ENCODE data around the gene ADCY10. TPM values are rescaled to one million over a fixed set of nuclear protein-coding genes. Genes with fewer than 3 reads are reported as not detected.

ADCY10 gene
- total and polyA plus RNA-seq, 3 experiments from 2014 or later, result 0.09 TPM; not detected in 2

DNA sequence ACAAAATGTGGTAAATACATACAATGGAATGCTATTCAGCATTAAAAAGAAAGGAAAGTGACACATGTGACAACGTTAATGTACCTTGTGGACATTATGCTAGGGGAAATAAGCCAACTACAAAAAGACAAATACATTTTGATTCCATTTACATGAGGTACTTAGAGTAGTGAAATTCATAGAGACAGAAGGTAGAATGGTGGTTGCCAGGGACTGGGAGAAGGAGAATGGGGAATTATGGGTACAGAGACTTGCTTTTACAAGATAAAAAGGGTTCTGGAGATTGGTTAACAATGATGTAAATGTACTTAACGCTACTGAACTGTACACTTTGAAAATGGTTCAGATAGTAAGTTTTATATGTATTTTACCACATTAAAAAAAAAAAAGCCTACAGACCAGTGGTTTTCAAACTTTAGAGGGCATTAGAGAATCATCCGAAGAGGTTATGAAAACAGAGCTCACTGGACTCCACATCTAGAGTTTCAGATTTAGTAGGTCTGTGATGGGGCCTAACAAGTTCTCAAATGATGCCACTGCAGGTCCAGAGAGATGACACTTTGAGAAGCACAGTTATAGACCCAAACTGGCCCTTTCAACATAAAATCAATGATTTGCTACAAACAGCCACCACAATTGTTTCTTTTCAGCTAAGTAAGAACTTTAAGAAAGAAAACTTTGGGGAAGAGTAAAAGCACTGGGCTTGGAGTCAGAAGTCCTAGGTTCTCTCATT, 9.6 kb upstream of the ADCY10 start:
- H3K4me3 ChIP-seq (ENCODE audit: low read length), result no peak overlapping the region
- H3K27ac Mint-ChIP-seq, result no peak overlapping the region
- no peak for DNase-seq
- no peak overlapping the region for H3K27ac ChIP-seq (ENCODE audit: low read depth, low read length)
- ChIA-PET POLR2A (interaction anchor here (0.6 kb wide), 1 partner anchor 59 kb away, joined by 11 read pairs; no protein-coding TSS in a partner anchor), CTCF (no interaction called here)
- no peaks in the 10 kb centered on the region for H3K27me3 ChIP-seq (ENCODE audit: insufficient read depth, low read length, poor library complexity, severe bottlenecking)
- peaks cover 11 to 29% (median 21%) of the 10 kb centered on the region in 3 donors for H3K4me1 Mint-ChIP-seq
- H3K36me3 ChIP-seq (ENCODE audit: insufficient read depth, low read length), result no peaks in the 10 kb centered on the region
- no peaks in the 10 kb centered on the region for H3K9me3 Mint-ChIP-seq
- peaks cover 0 to 28% (median 12%) of the 10 kb centered on the region in 3 donors for H3K36me3 Mint-ChIP-seq
- no peaks in the 10 kb centered on the region for H3K4me1 ChIP-seq (ENCODE audit: insufficient read depth, low read length)
- H3K4me3 Mint-ChIP-seq, result no peak overlapping the region
- no peaks in the 10 kb centered on the region for H3K27me3 Mint-ChIP-seq
- H3K9me3 ChIP-seq (ENCODE audit: low read length), result no peaks in the 10 kb centered on the region

DNA sequence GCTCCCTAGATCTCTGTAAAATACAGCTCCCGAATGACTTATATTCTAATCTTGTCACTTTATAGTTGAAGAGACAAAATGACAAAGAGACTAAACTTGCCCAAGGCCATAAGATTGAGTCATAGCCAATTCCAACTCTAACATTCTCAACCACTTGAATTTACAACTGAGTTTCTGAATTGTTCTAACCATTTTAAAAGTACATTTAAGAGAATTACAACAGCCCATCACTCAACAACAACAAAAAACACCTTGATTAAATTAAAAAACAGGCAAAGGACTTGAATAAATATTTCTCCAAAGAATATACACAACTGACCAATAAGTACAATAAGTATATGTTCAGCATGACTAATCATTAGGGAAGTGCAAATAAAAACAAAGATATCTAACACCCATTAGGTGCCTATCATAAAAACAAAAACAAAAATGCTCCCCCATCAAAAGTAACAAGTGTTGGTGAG, 8.7 kb upstream of the ADCY10 start:
- Histone ChIP-seq H3K27me3 (ENCODE audit: insufficient read depth, low read length, poor library complexity, severe bottlenecking) (no peaks in the 10 kb centered on the region), H3K9me3 (ENCODE audit: low read length) (no peaks in the 10 kb centered on the region), H3K36me3 (ENCODE audit: insufficient read depth, low read length) (no peaks in the 10 kb centered on the region), H3K4me3 (ENCODE audit: low read length) (no peak overlapping the region), H3K4me1 (ENCODE audit: insufficient read depth, low read length) (no peaks in the 10 kb centered on the region), H3K27ac (ENCODE audit: low read depth, low read length) (no peak overlapping the region)
- CTCF ChIA-PET, result no interaction called here
- Mint-ChIP-seq H3K36me3 (peaks cover 0 to 36% (median 12%) of the 10 kb centered on the region in 3 donors), H3K4me3 (no peak overlapping the region), H3K27me3 (no peaks in the 10 kb centered on the region), H3K4me1 (peaks cover 11 to 27% (median 18%) of the 10 kb centered on the region in 3 donors), H3K9me3 (no peaks in the 10 kb centered on the region), H3K27ac (no peak overlapping the region)
- DNase-seq, result no peak
- POLR2A ChIA-PET, result no interaction called here

DNA sequence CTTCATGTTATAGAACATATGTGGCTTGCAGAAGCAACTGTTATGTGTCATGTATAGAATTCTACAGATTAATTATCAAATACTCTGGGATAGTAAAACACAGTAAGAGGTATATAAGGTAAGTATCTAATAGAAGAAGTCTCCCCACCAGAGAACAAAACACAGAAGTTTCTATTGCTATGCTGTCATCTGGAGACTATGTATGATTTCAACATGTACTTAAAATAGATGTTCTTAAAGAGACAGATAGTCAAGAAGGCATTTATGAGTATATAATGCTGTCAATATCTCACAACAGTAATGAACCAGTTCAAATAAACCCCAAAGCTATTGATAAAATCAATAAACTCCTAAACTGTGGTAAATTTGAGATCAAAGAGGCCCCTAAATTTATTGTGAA, 8.1 kb upstream of the ADCY10 start:
- no peaks in the 10 kb centered on the region for H3K4me1 ChIP-seq (ENCODE audit: insufficient read depth, low read length)
- H3K36me3 Mint-ChIP-seq, result peaks cover 0 to 39% (median 12%) of the 10 kb centered on the region in 3 donors
- no peaks in the 10 kb centered on the region for H3K9me3 ChIP-seq (ENCODE audit: low read length)
- CTCF ChIA-PET, result no interaction called here
- peaks cover 10 to 21% (median 12%) of the 10 kb centered on the region in 3 donors for H3K4me1 Mint-ChIP-seq
- no peak for DNase-seq
- POLR2A ChIA-PET, result no interaction called here
- H3K27ac ChIP-seq (ENCODE audit: low read depth, low read length), result no peak overlapping the region
- no peaks in the 10 kb centered on the region for H3K27me3 ChIP-seq (ENCODE audit: insufficient read depth, low read length, poor library complexity, severe bottlenecking)
- H3K27ac Mint-ChIP-seq, result no peak overlapping the region
- H3K27me3 Mint-ChIP-seq, result no peaks in the 10 kb centered on the region
- H3K9me3 Mint-ChIP-seq, result no peaks in the 10 kb centered on the region
- H3K4me3 Mint-ChIP-seq, result no peak overlapping the region
- H3K4me3 ChIP-seq (ENCODE audit: low read length), result no peak overlapping the region
- H3K36me3 ChIP-seq (ENCODE audit: insufficient read depth, low read length), result no peaks in the 10 kb centered on the region

DNA sequence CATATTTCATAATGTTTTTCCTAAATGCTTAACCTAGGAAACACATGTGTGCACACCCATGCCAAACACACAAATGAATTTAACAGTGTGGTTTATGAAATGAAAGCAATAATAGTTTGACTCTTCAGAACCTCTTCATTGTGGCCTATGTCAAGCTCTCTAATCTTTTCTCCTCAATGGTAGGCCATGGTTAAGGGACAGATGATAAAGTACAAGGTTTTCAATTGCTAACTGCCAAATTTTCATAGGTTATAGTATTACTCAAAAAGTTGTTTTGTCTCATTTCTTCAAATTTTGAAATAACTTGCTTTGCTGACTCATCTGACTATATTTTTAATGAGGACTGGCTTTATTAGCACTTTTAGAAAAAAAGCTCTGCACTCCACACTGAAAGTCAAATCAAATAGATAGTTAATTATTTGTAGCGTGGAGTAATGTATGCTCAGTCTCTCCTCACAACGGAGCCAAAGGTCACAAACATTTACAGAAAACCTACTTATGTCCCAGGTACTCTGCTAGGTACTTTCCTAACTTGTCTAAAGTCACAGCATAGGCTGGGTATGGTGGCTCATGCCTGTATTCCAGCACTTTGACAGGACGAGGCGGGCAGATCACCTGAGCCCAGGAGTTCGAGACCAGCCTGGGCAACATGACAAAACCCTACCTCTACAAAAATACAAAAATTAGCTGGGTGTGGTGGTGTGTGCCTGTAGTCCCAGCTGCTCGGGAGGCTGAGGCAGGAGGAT, 3.0 kb upstream of the ADCY10 start:
- CTCF ChIA-PET, result interaction anchor here (1.5 kb wide), 1 partner anchor 18 kb away, joined by 3 read pairs; no protein-coding TSS in a partner anchor
- Histone ChIP-seq H3K27ac (ENCODE audit: low read depth, low read length) (no peak overlapping the region), H3K36me3 (ENCODE audit: insufficient read depth, low read length) (no peaks in the 10 kb centered on the region), H3K4me3 (ENCODE audit: low read length) (no peak overlapping the region), H3K9me3 (ENCODE audit: low read length) (no peaks in the 10 kb centered on the region), H3K27me3 (ENCODE audit: insufficient read depth, low read length, poor library complexity, severe bottlenecking) (no peaks in the 10 kb centered on the region), H3K4me1 (ENCODE audit: insufficient read depth, low read length) (no peaks in the 10 kb centered on the region)
- Mint-ChIP-seq H3K4me1 (peaks cover 0 to under 1% (median 0%) of the 10 kb centered on the region in 3 donors), H3K27ac (peak overlapping the region in 1 of 8 donors; percentile 68), H3K27me3 (no peaks in the 10 kb centered on the region), H3K4me3 (no peak overlapping the region), H3K36me3 (peaks cover 4 to 39% (median 12%) of the 10 kb centered on the region in 3 donors), H3K9me3 (no peaks in the 10 kb centered on the region)
- DNase-seq, result no peak
- POLR2A ChIA-PET, result no interaction called here

DNA sequence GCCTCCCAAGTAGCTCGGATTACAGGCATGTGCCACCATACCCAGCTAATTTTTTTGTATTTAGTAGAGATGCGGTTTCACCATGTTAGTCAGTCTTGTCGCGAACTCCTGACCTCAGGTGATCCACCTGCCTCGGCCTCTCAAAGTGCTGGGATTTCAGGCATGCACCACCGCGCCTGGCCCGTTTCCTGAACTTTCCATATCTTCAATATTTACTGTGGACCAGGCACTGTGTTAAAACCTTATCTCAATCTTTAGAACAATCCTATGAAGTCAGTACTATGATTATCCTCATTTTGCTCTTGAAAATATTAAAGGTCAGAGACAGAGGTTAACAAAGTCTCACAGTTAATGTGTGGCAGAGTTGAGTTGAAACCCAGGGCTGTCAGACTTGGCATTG, 1.6 kb upstream of the ADCY10 start:
- H3K27me3 ChIP-seq (ENCODE audit: insufficient read depth, low read length, poor library complexity, severe bottlenecking), result no peaks in the 10 kb centered on the region
- no peaks in the 10 kb centered on the region for H3K36me3 ChIP-seq (ENCODE audit: insufficient read depth, low read length)
- H3K4me3 ChIP-seq (ENCODE audit: low read length), result no peak overlapping the region
- CTCF ChIA-PET, result interaction anchor here (2.2 kb wide), 1 partner anchor 20 kb away, joined by 7 read pairs; no protein-coding TSS in a partner anchor
- no peaks in the 10 kb centered on the region for H3K4me1 ChIP-seq (ENCODE audit: insufficient read depth, low read length)
- Mint-ChIP-seq H3K9me3 (no peaks in the 10 kb centered on the region), H3K4me1 (no peaks in the 10 kb centered on the region), H3K36me3 (peaks cover 4 to 38% (median 12%) of the 10 kb centered on the region in 3 donors), H3K4me3 (no peak overlapping the region), H3K27ac (no peak overlapping the region), H3K27me3 (no peaks in the 10 kb centered on the region)
- no peak overlapping the region for H3K27ac ChIP-seq (ENCODE audit: low read depth, low read length)
- POLR2A ChIA-PET, result no interaction called here
- no peak for DNase-seq
- no peaks in the 10 kb centered on the region for H3K9me3 ChIP-seq (ENCODE audit: low read length)

DNA sequence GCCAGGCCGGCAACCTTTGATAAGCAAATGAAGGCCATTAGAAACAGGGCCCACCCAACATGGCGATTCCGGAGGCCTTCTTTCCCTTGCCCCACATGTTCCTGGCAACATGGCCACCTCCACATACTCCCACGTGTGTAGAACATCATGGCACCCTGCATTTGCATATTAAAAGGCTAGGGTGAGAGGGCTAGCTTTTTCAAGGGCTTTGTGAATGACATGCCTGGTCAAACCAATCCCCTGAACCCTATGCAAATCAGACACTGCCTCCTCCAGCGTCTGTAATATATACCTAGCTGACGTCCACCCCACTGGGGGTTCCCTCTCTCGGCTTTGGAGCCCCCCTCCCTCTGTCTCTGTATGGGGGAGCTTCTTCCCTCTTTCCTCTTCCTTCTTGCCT, 1.6 kb downstream of the ADCY10 start:
- Mint-ChIP-seq H3K27me3 (peaks cover 5 to 15% of the 10 kb centered on the region in 2 donors), H3K4me3 (no peak overlapping the region), H3K27ac (no peak overlapping the region), H3K36me3 (peaks cover 10 to 16% (median 12%) of the 10 kb centered on the region in 3 donors), H3K9me3 (peaks cover 6 to 15% (median 8%) of the 10 kb centered on the region in 5 donors), H3K4me1 (no peaks in the 10 kb centered on the region)
- Histone ChIP-seq H3K36me3 (ENCODE audit: insufficient read depth, low read length) (no peaks in the 10 kb centered on the region), H3K27me3 (ENCODE audit: insufficient read depth, low read length, poor library complexity, severe bottlenecking) (no peaks in the 10 kb centered on the region), H3K27ac (ENCODE audit: low read depth, low read length) (no peak overlapping the region), H3K4me1 (ENCODE audit: insufficient read depth, low read length) (no peaks in the 10 kb centered on the region), H3K4me3 (ENCODE audit: low read length) (no peak overlapping the region), H3K9me3 (ENCODE audit: low read length) (no peaks in the 10 kb centered on the region)
- POLR2A ChIA-PET, result no interaction called here
- CTCF ChIA-PET, result no interaction called here
- no peak for DNase-seq

DNA sequence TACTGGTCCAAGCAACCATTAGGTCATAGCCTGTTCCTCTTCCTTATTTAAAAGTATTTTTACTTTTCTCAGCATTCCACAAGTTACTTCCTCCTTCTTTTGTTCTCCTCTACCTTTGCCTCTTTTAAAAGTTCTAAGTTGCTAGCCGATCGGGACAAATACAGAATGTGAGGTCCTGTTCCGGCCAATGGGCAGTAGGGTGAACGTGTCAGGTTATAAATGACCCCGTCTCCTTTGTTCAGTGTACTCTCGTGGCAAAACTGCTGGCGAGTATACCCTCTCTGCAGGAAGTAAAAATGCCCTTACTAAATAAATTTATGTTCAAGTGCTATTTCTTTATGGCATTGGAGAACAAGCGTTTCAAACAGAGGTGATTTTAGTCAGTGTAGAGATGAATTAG, 2.5 kb downstream of the ADCY10 start:
- no peak overlapping the region for H3K27ac Mint-ChIP-seq
- Histone ChIP-seq H3K4me3 (ENCODE audit: low read length) (no peak overlapping the region), H3K9me3 (ENCODE audit: low read length) (no peaks in the 10 kb centered on the region), H3K36me3 (ENCODE audit: insufficient read depth, low read length) (no peaks in the 10 kb centered on the region), H3K27ac (ENCODE audit: low read depth, low read length) (no peak overlapping the region), H3K27me3 (ENCODE audit: insufficient read depth, low read length, poor library complexity, severe bottlenecking) (no peaks in the 10 kb centered on the region), H3K4me1 (ENCODE audit: insufficient read depth, low read length) (no peaks in the 10 kb centered on the region)
- no peaks in the 10 kb centered on the region for H3K4me1 Mint-ChIP-seq
- ChIA-PET CTCF (no interaction called here), POLR2A (no interaction called here)
- H3K36me3 Mint-ChIP-seq, result peaks cover 6 to 9% (median 7%) of the 10 kb centered on the region in 3 donors
- peaks cover 11 to 21% of the 10 kb centered on the region in 2 donors for H3K27me3 Mint-ChIP-seq
- no peak for DNase-seq
- peaks cover 6 to 15% (median 10%) of the 10 kb centered on the region in 5 donors for H3K9me3 Mint-ChIP-seq
- no peak overlapping the region for H3K4me3 Mint-ChIP-seq

DNA sequence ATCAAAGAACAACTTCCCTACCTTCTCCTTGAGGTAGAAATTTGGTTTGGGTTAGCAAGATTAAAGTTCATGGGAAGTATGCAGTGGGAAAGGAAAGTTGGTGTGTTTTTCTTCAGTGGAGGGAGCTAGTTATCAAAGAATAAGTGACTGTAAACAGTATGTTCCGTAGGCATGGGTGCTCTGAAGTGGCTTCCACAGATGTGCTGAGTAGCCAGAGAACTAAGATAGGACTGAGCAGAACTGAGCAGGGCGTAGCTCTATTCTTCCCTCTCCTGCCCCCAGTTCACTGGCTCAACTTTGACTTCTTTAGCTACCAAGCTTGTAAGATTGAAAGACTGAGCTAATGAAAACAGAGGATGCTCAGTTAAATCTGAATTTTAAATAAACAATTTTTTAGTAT, 3.4 kb downstream of the ADCY10 start:
- Mint-ChIP-seq H3K36me3 (peaks cover 3 to 6% (median 5%) of the 10 kb centered on the region in 3 donors), H3K27ac (no peak overlapping the region), H3K9me3 (peaks cover 6 to 15% (median 10%) of the 10 kb centered on the region in 5 donors), H3K27me3 (peaks cover 11 to 21% of the 10 kb centered on the region in 2 donors), H3K4me1 (no peaks in the 10 kb centered on the region), H3K4me3 (no peak overlapping the region)
- DNase-seq, result no peak
- CTCF ChIA-PET, result no interaction called here
- Histone ChIP-seq H3K4me3 (ENCODE audit: low read length) (no peak overlapping the region), H3K9me3 (ENCODE audit: low read length) (no peaks in the 10 kb centered on the region), H3K4me1 (ENCODE audit: insufficient read depth, low read length) (no peaks in the 10 kb centered on the region), H3K36me3 (ENCODE audit: insufficient read depth, low read length) (no peaks in the 10 kb centered on the region), H3K27me3 (ENCODE audit: insufficient read depth, low read length, poor library complexity, severe bottlenecking) (no peaks in the 10 kb centered on the region), H3K27ac (ENCODE audit: low read depth, low read length) (no peak overlapping the region)
- POLR2A ChIA-PET, result interaction anchor here (0.6 kb wide), 1 partner anchor 138 kb away, joined by 3 read pairs; no protein-coding TSS in a partner anchor
